Kidney (tissue), 14 donors: ENCODE measurements around the gene ZFPM1. TPM values are rescaled to one million over a fixed set of nuclear protein-coding genes. Genes with fewer than 3 reads are reported as not detected.

ENCODE experiments used
- DNase-seq, 5 donors: peaks; one replicate each; pipeline ENCODE4 v3.0.0-alpha.2; 2013 to 2020
- FAIRE-seq: peaks from 2 replicates; lab custom pipeline; 2012; peaks lifted over from hg19 to GRCh38; lab: Jason Lieb, UNC
- H3K27ac ChIP-seq, 2 donors: one replicate each; pipeline ENCODE4 v1.7.0; 2013; ENCODE audit warnings: low read depth in 2 of 2, low read length in 2 of 2, inconsistent platforms in 1 of 2
- H3K27me3 ChIP-seq: one replicate; pipeline ENCODE4 v1.7.1; 2013; ENCODE audit warnings: low read length, inconsistent platforms; ENCODE audit not compliant: control insufficient read depth, insufficient read depth
- H3K36me3 ChIP-seq, 3 donors: one replicate each; pipeline versions ENCODE4 v1.7.0 to v1.7.1; 2013; ENCODE audit warnings: low read length in 3 of 3, control low read depth in 1 of 3, inconsistent platforms in 1 of 3; ENCODE audit not compliant: insufficient read depth in 3 of 3, control insufficient read depth in 2 of 3
- H3K4me1 ChIP-seq, 3 donors: one replicate each; pipeline versions ENCODE4 v1.7.0 to v1.7.1; 2013; ENCODE audit warnings: low read length in 3 of 3, inconsistent platforms in 1 of 3, low read depth in 1 of 3; ENCODE audit not compliant: control insufficient read depth in 2 of 3, insufficient read depth in 2 of 3
- H3K4me3 ChIP-seq, 3 donors: one replicate each; pipeline versions ENCODE4 v1.7.0 to v1.8.1; 2013; ENCODE audit warnings: low read length in 3 of 3, control low read depth in 1 of 3, inconsistent platforms in 1 of 3
- H3K9ac ChIP-seq, 3 donors: one replicate each; pipeline versions ENCODE4 v1.7.0 to v1.7.1; 2013; ENCODE audit warnings: low read length in 3 of 3, control low read depth in 1 of 3, inconsistent platforms in 1 of 3
- H3K9me3 ChIP-seq, 3 donors: one replicate each; pipeline versions ENCODE4 v1.7.0 to v1.7.1; 2013; ENCODE audit warnings: low read length in 3 of 3, control low read depth in 1 of 3, inconsistent platforms in 1 of 3; ENCODE audit not compliant: control insufficient read depth in 2 of 3, insufficient read depth in 1 of 3
- CTCF ChIP-seq: IDR thresholded peaks from 3 replicates; pipeline ENCODE4 v1.5.1; 2012; ENCODE audit warnings: mild to moderate bottlenecking, moderate library complexity, borderline replicate concordance; ENCODE audit not compliant: insufficient read depth; ENCODE audit errors: extremely low read depth
- intact Hi-C: fragments of 100-400 bp; cut with DNase I; formaldehyde crosslinking; loops from one replicate; pipeline ENCODE4 v1.11.1; 2022
- polyA plus RNA-seq: library from polyadenylated mRNA; stranded (reverse); fragments of 350-450 nt; fragmentation: Illumina TruSeq; extraction: RNeasy Lipid Tissue Mini Kit (QIAGEN cat#74804); gene quantifications from one replicate; pipeline ENCODE4 v1.2.3, GENCODE V29; 2014; ENCODE audit warnings: low read depth, low replicate concordance; ENCODE audit not compliant: insufficient read depth
- total RNA-seq: library from RNA; stranded (reverse); fragmentation: NEBNext Ultra II Directional; extraction: Animal tissue kit (Norgen Biotek cat#: 25700); gene quantifications from one replicate; pipeline ENCODE4 v1.2.1, GENCODE V29; 2021
- donor health status: control.
- donor health status: control.
- donor health status: control.
- donor health status: control.
- donor health status: control.
- donor health status: DM: yes; HTN: yes; CAD: no.
- donor health status: Normal renal cell carcinoma (clear cell type).

Gene ZFPM1
- total and polyA plus RNA-seq, 2 donors from 2014 or later = 1.9 to 9.2 TPM

- FAIRE-seq = no peak
- DNase-seq = no peak
- Histone ChIP-seq H3K36me3 (no peaks in the 10 kb centered on the region), H3K9me3 (no peaks in the 10 kb centered on the region), H3K4me1 (no peaks in the 10 kb centered on the region), H3K27ac (no peak overlapping the region), H3K9ac (no peak overlapping the region), H3K4me3 (no peak overlapping the region), H3K27me3 (no peaks in the 10 kb centered on the region)
- intact Hi-C loops = no loop called here
- TF ChIP-seq CTCF = no peak
These were observed 41.0 kb upstream of the ZFPM1 start for GRCh38 chr16:88411951-88412576.

- H3K4me3 ChIP-seq = no peak overlapping the region
- no peaks in the 10 kb centered on the region for H3K4me1 ChIP-seq
- intact Hi-C loops = no loop called here
- H3K36me3 ChIP-seq = no peaks in the 10 kb centered on the region
- no peak for DNase-seq
- FAIRE-seq = no peak
- H3K27me3 ChIP-seq = no peaks in the 10 kb centered on the region
- H3K9ac ChIP-seq = no peak overlapping the region
- H3K9me3 ChIP-seq = no peaks in the 10 kb centered on the region
- TF ChIP-seq CTCF = no peak
- no peak overlapping the region for H3K27ac ChIP-seq
These were observed 40.3 kb upstream of the ZFPM1 start for GRCh38 chr16:88412766-88413165.

GRCh38 chr16:88413231-88413630 is 39.8 kb upstream of the ZFPM1 start:
- no peaks in the 10 kb centered on the region for H3K36me3 ChIP-seq
- no peak for TF ChIP-seq CTCF
- H3K4me1 ChIP-seq = no peaks in the 10 kb centered on the region
- intact Hi-C loops = no loop called here
- H3K9me3 ChIP-seq = no peaks in the 10 kb centered on the region
- no peak overlapping the region for H3K9ac ChIP-seq
- H3K27ac ChIP-seq = no peak overlapping the region
- FAIRE-seq = no peak
- no peak for DNase-seq
- no peak overlapping the region for H3K4me3 ChIP-seq
- no peaks in the 10 kb centered on the region for H3K27me3 ChIP-seq

GRCh38 chr16:88413631-88414030 is 39.4 kb upstream of the ZFPM1 start:
- no peak for DNase-seq
- H3K27ac ChIP-seq = no peak overlapping the region
- H3K36me3 ChIP-seq = no peaks in the 10 kb centered on the region
- no peak for TF ChIP-seq CTCF
- H3K4me3 ChIP-seq = no peak overlapping the region
- H3K4me1 ChIP-seq = no peaks in the 10 kb centered on the region
- H3K27me3 ChIP-seq = no peaks in the 10 kb centered on the region
- H3K9me3 ChIP-seq = no peaks in the 10 kb centered on the region
- no peak overlapping the region for H3K9ac ChIP-seq
- intact Hi-C loops = no loop called here
- no peak for FAIRE-seq
